GM12878 (cell line): ENCODE results near the gene APOLD1. TPM values are rescaled to one million over a fixed set of nuclear protein-coding genes. Genes with fewer than 3 reads are reported as not detected.

ENCODE experiments used
- ATAC-seq: fragments of 200-7000 bp; cut with Tn5 transposase; 3 replicates; pipeline ENCODE4 v1.9.1; 2020; ENCODE audit warnings: mild to moderate bottlenecking, moderate library complexity
- BruUV-seq: library from RNA; stranded (reverse); fragments of 400-500 nt; replicated peaks from 2 replicates; lab custom pipeline; 2021; lab: Mats Ljungman, UMichigan
- CTCF ChIA-PET: fragments of 300-600 bp; sonication (Branson Sonifier 250); formaldehyde crosslinking; extraction: SDS; loops from one replicate; lab custom pipeline; 2021; ENCODE audit warnings: inconsistent platforms; lab: Yijun Ruan, JAX
- POLR2A ChIA-PET: fragments of 350-600 bp; formaldehyde crosslinking; extraction: SDS; loops from one replicate; lab custom pipeline; 2021; ENCODE audit warnings: inconsistent platforms; lab: Charles Lee
- RAD21 ChIA-PET: fragments of 300-600 bp; sonication (Branson Sonifier 250); formaldehyde crosslinking; loops from one replicate; lab custom pipeline; 2023; ENCODE audit warnings: antibody characterized with exemption; ENCODE audit not compliant: unreplicated experiment; lab: Charles Lee
- SMC1A ChIA-PET: fragments of 300-600 bp; sonication (Branson Sonifier 250); formaldehyde crosslinking; loops from one replicate; lab custom pipeline; 2023; ENCODE audit not compliant: unreplicated experiment, uncharacterized antibody; lab: Charles Lee
- DNase-seq: peaks from one replicate; pipeline ENCODE4 v3.0.0-alpha.2; 2011; ENCODE audit warnings: low read depth, low spot score
- FAIRE-seq: peaks from 3 replicates; lab custom pipeline; 2011; peaks lifted over from hg19 to GRCh38; lab: Jason Lieb, UNC
- H2AFZ ChIP-seq: 2 replicates; pipeline ENCODE4 v1.6.0; 2011; ENCODE audit warnings: low read depth, low read length, control low read depth; ENCODE audit not compliant: control insufficient read depth
- H3K27ac ChIP-seq: 2 replicates; pipeline ENCODE4 v1.5.1; 2011; ENCODE audit warnings: control low read depth; ENCODE audit not compliant: control insufficient read depth, insufficient read depth
- H3K27me3 ChIP-seq, 2 experiments: replicated peaks in 1 of 2; 2 replicates each; pipeline versions ENCODE4 v1.6.0 to v1.6.1; 2011; ENCODE audit warnings: low read length in 1 of 2; ENCODE audit not compliant: control insufficient read depth in 2 of 2, insufficient read depth in 2 of 2
- H3K36me3 ChIP-seq, 2 experiments: 2 replicates each; pipeline ENCODE4 v1.5.1; 2011; ENCODE audit warnings: low read length in 1 of 2; ENCODE audit not compliant: control insufficient read depth in 2 of 2, insufficient read depth in 2 of 2
- H3K4me1 ChIP-seq: 2 replicates; pipeline ENCODE4 v1.6.1; 2011; ENCODE audit warnings: mild to moderate bottlenecking, low read length, moderate library complexity, mixed read lengths; ENCODE audit not compliant: control insufficient read depth, insufficient read depth
- H3K4me2 ChIP-seq: 2 replicates; pipeline ENCODE4 v1.6.0; 2011; ENCODE audit warnings: control low read depth; ENCODE audit not compliant: control insufficient read depth, insufficient read depth
- H3K4me3 ChIP-seq: fragments of 200-600 bp; sonication (generic); 2 replicates; pipeline ENCODE4 v1.5.1; 2016
- H3K79me2 ChIP-seq: 2 replicates; pipeline ENCODE4 v1.6.0; 2011; ENCODE audit warnings: low read length; ENCODE audit not compliant: control insufficient read depth, insufficient read depth
- H3K9ac ChIP-seq: 2 replicates; pipeline ENCODE4 v1.8.0; 2011; ENCODE audit warnings: low read length, control low read depth, mixed read lengths; ENCODE audit not compliant: control insufficient read depth, insufficient read depth
- H3K9me3 ChIP-seq: replicated peaks from 3 replicates; pipeline ENCODE4 v1.5.1; 2011; ENCODE audit warnings: mild to moderate bottlenecking, low read length; ENCODE audit not compliant: control insufficient read depth, insufficient read depth
- H4K20me1 ChIP-seq: 2 replicates; pipeline ENCODE4 v1.6.0; 2011; ENCODE audit not compliant: control insufficient read depth, insufficient read depth
- ATF7 ChIP-seq: fragments of 450-650 bp; IDR thresholded peaks from 2 replicates; pipeline ENCODE4 v1.6.1; 2016; ENCODE audit warnings: low read depth, mild to moderate bottlenecking
- CEBPB ChIP-seq, 2 experiments: fragments of 150-350 bp in 1 of 2; IDR thresholded peaks; 2 replicates each; pipeline ENCODE4 v1.6.1; 2012 to 2014; ENCODE audit warnings: low read depth in 2 of 2, low read length in 2 of 2, borderline replicate concordance in 1 of 2, inconsistent platforms in 1 of 2
- KAT2A ChIP-seq: conservative IDR thresholded peaks from 2 replicates; pipeline ENCODE4 v1.6.1; 2011; ENCODE audit warnings: low read depth, low read length; ENCODE audit not compliant: control insufficient read depth
- LARP7 ChIP-seq: fragments of 450-650 bp; IDR thresholded peaks from 2 replicates; pipeline ENCODE4 v1.6.1; 2017; ENCODE audit warnings: mild to moderate bottlenecking
- MEF2B ChIP-seq: fragments of 450-650 bp; IDR thresholded peaks from 2 replicates; pipeline ENCODE4 v1.6.1; 2018; ENCODE audit warnings: mild to moderate bottlenecking, moderate library complexity; ENCODE audit not compliant: partially characterized antibody, poor library complexity, severe bottlenecking
- PRDM15 ChIP-seq: fragments of 450-650 bp; formaldehyde crosslinking; IDR thresholded peaks from 2 replicates; pipeline ENCODE4 v1.4.0; 2020; ENCODE audit warnings: mild to moderate bottlenecking, moderate library complexity
- RAD21 ChIP-seq: IDR thresholded peaks from 2 replicates; pipeline ENCODE4 v1.6.1; 2011; ENCODE audit warnings: mild to moderate bottlenecking, low read depth, low read length, moderate library complexity; ENCODE audit not compliant: insufficient read depth
- SMAD5 ChIP-seq: IDR thresholded peaks from 2 replicates; pipeline ENCODE4 v1.6.1; 2016; ENCODE audit warnings: antibody characterized with exemption, low read depth
- STAT1 ChIP-seq: fragments of 450-650 bp; conservative IDR thresholded peaks from 2 replicates; pipeline ENCODE4 v1.6.1; 2014; ENCODE audit warnings: antibody characterized with exemption, mild to moderate bottlenecking
- YBX1 ChIP-seq: fragments of 450-650 bp; IDR thresholded peaks from 2 replicates; pipeline ENCODE4 v1.6.1; 2016; ENCODE audit warnings: antibody characterized with exemption
- ZNF207 ChIP-seq: fragments of 450-650 bp; IDR thresholded peaks from 2 replicates; pipeline ENCODE4 v1.6.1; 2014; ENCODE audit warnings: antibody characterized with exemption, mild to moderate bottlenecking, borderline replicate concordance
- ZNF274 ChIP-seq: IDR thresholded peaks from one replicate; pipeline ENCODE4 v1.8.0; 2011; ENCODE audit not compliant: insufficient read length, insufficient read depth
- ZNF622 ChIP-seq: fragments of 450-650 bp; IDR thresholded peaks from 2 replicates; pipeline ENCODE4 v1.6.1; 2017; ENCODE audit warnings: mild to moderate bottlenecking, inconsistent platforms
- ZSCAN29 ChIP-seq: fragments of 450-650 bp; IDR thresholded peaks from 2 replicates; pipeline ENCODE4 v1.6.1; 2017; ENCODE audit warnings: mild to moderate bottlenecking, moderate library complexity
- WGBS: methylation state at CpG from one replicate; pipeline ENCODE4 v1.1.6; 2016; ENCODE audit warnings: low lambda C conversion rate; ENCODE audit not compliant: insufficient replicate concordance, insufficient coverage; ENCODE audit errors: missing lambda C conversion rate; 5-methylcytosine and 5-hydroxymethylcytosine counted together
- in situ Hi-C: fragments of 300-500 bp; cut with MboI; formaldehyde crosslinking; loops from 9 replicates; pipeline ENCODE4 v1.14.3; 2018; ENCODE audit warnings: mixed read lengths
- intact Hi-C: fragments of 100-400 bp; cut with micrococcal nuclease; formaldehyde crosslinking; loops from one replicate; pipeline ENCODE4 v1.14.2; 2022; ENCODE audit not compliant: unreplicated experiment
- polyA plus RNA-seq, 11 experiments: library from polyadenylated mRNA; depleted of rRNA in 4 of 11; unstranded in 6 of 11; stranded (reverse) in 5 of 11; fragments of >200 nt; fragmentation: Nextera tagmentation in 4 of 11; fragmentation: Illumina TruSeq in 1 of 11; extraction: Ambion mirVana in 4 of 11; extraction: Trizol in 1 of 11; gene quantifications; 1 replicate in 1 of 11; 2 replicates in 10 of 11; pipeline versions ENCODE4 v1.2.1 to v1.2.3, GENCODE V29; 2011 to 2016; ENCODE audit warnings: inconsistent platforms in 2 of 11, missing spikeins in 2 of 11, low read depth in 1 of 11
- total RNA-seq, 4 experiments: library from RNA; depleted of rRNA in 3 of 4; stranded (reverse); fragments of >200 nt in 3 of 4; fragmentation: Illumina TruSeq in 1 of 4; extraction: Trizol in 1 of 4; gene quantifications; 2 replicates each; pipeline versions ENCODE4 v1.2.1 to v1.2.3, GENCODE V29; 2013 to 2021
- TF ChIP-seq, protein P1 (sequence below): fragments of 450-650 bp; formaldehyde crosslinking; IDR thresholded peaks from 2 replicates; pipeline ENCODE4 v1.5.0; 2022; ENCODE audit warnings: mild to moderate bottlenecking, missing genetic modification characterization

The APOLD1 gene
- total and polyA plus RNA-seq, 10 of the 15 experiments (the other 5 are each of a cell fraction or from before 2014, with no cell fraction given) = 1.1 to 8.9 (median 4.2) TPM

GRCh38 chr12:12799163-12799920 is 13.9 kb downstream of the APOLD1 start:
- 67% methylated on average over 8 of the region's 8 CpGs for WGBS
- DNase-seq (no peak), FAIRE-seq (no peak), ATAC-seq (no peak)
- Histone ChIP-seq H2AFZ (no peak overlapping the region), H4K20me1 (no peaks in the 10 kb centered on the region), H3K4me2 (no peak overlapping the region), H3K4me1 (peaks cover 17% of the 10 kb centered on the region), H3K36me3 (no peaks in the 10 kb centered on the region), H3K9ac (no peak overlapping the region), H3K27me3 (no peaks in the 10 kb centered on the region), H3K4me3 (no peak overlapping the region), H3K79me2 (no peaks in the 10 kb centered on the region), H3K27ac (no peak overlapping the region), H3K9me3 (no peaks in the 10 kb centered on the region)
- ChIA-PET POLR2A (no interaction called here), CTCF (interaction anchor here (0.5 to 3.2 kb wide), 3 partner anchors 11 to 177 kb away, joined by 3 to 15 read pairs (median 3); partner anchors contain the start of gene DDX47), SMC1A (interaction anchor here (1.2 to 3.2 kb wide), 3 partner anchors 10 to 18 kb away, joined by 3 to 7 read pairs (median 4); no protein-coding TSS in a partner anchor), RAD21 (no interaction called here)
- intact Hi-C loops (no loop called here), in situ Hi-C loops (no loop called here)
- BruUV-seq = no TSS peak
- TF ChIP-seq LARP7 (no peak), ZNF274 (no peak), CEBPB (IDR thresholded peaks at IDR 0.05; ENCODE audit: borderline replicate concordance in 1 of 2, low read depth in 2 of 2, low read length in 2 of 2) (no peak), MEF2B (no peak), SMAD5 (no peak), ZSCAN29 (no peak), ATF7 (no peak), RAD21 (no peak), YBX1 (no peak), ZNF207 (no peak), ZNF622 (no peak), KAT2A (no peak), PRDM15 (CRISPR knock-in tag) (no peak), STAT1 (no peak)
- TF ChIP-seq, protein P1, sequence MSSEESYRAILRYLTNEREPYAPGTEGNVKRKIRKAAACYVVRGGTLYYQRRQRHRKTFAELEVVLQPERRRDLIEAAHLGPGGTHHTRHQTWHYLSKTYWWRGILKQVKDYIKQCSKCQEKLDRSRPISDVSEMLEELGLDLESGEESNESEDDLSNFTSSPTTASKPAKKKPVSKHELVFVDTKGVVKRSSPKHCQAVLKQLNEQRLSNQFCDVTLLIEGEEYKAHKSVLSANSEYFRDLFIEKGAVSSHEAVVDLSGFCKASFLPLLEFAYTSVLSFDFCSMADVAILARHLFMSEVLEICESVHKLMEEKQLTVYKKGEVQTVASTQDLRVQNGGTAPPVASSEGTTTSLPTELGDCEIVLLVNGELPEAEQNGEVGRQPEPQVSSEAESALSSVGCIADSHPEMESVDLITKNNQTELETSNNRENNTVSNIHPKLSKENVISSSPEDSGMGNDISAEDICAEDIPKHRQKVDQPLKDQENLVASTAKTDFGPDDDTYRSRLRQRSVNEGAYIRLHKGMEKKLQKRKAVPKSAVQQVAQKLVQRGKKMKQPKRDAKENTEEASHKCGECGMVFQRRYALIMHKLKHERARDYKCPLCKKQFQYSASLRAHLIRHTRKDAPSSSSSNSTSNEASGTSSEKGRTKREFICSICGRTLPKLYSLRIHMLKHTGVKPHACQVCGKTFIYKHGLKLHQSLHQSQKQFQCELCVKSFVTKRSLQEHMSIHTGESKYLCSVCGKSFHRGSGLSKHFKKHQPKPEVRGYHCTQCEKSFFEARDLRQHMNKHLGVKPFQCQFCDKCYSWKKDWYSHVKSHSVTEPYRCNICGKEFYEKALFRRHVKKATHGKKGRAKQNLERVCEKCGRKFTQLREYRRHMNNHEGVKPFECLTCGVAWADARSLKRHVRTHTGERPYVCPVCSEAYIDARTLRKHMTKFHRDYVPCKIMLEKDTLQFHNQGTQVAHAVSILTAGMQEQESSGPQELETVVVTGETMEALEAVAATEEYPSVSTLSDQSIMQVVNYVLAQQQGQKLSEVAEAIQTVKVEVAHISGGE (CRISPR knock-in tag) = no peak
